H1 (cell line): ENCODE results near the gene CRYBG1.

ENCODE experiments used
- CTCF ChIP-seq, 3 experiments: IDR thresholded peaks; 1 replicate in 2 of 3; 2 replicates in 1 of 3; pipeline versions ENCODE4 v1.5.1 to v1.6.1; 2011; ENCODE audit warnings: low read length in 3 of 3, mild to moderate bottlenecking in 3 of 3, inconsistent platforms in 2 of 3, low read depth in 1 of 3, moderate library complexity in 1 of 3; ENCODE audit not compliant: insufficient read depth in 1 of 3; ENCODE audit errors: control extremely low read depth in 1 of 3
- EP300 ChIP-seq, 2 experiments: IDR thresholded peaks; 1 replicate in 1 of 2; 2 replicates in 1 of 2; pipeline ENCODE4 v1.6.1; 2011 to 2012; ENCODE audit warnings: low read depth in 2 of 2, low read length in 2 of 2, mild to moderate bottlenecking in 2 of 2, borderline replicate concordance in 1 of 2, inconsistent platforms in 1 of 2, moderate library complexity in 1 of 2
- EZH2 ChIP-seq: fragments of 200-600 bp; sonication (generic); IDR thresholded peaks from 2 replicates; pipeline ENCODE4 v1.7.1; 2012; ENCODE audit warnings: low read depth, mild to moderate bottlenecking, moderate library complexity, low read length, inconsistent platforms; ENCODE audit not compliant: severe bottlenecking
- HDAC6 ChIP-seq: IDR thresholded peaks from one replicate; pipeline ENCODE4 v1.7.1; 2012; ENCODE audit warnings: low read depth, mild to moderate bottlenecking, inconsistent platforms, low read length, moderate library complexity
- KDM5A ChIP-seq: fragments of 200-600 bp; IDR thresholded peaks from 2 replicates; pipeline ENCODE4 v1.7.1; 2012; ENCODE audit warnings: mild to moderate bottlenecking, low read length, inconsistent platforms, mixed read lengths
- MAX ChIP-seq: IDR thresholded peaks from 2 replicates; pipeline ENCODE4 v1.6.1; 2012; ENCODE audit warnings: inconsistent platforms
- POLR2A ChIP-seq, 2 experiments: IDR thresholded peaks; 1 replicate in 1 of 2; 2 replicates in 1 of 2; pipeline ENCODE4 v1.6.1; 2011; ENCODE audit warnings: low read depth in 2 of 2, low read length in 2 of 2, mild to moderate bottlenecking in 2 of 2; ENCODE audit errors: control extremely low read depth in 1 of 2
- SAP30 ChIP-seq: fragments of 300-600 bp; sonication (generic); IDR thresholded peaks from 2 replicates; pipeline ENCODE4 v1.7.1; 2012; ENCODE audit warnings: low read length, moderate library complexity, mild to moderate bottlenecking, inconsistent platforms; ENCODE audit not compliant: insufficient read depth, insufficient replicate concordance
- SIRT6 ChIP-seq: IDR thresholded peaks from one replicate; pipeline ENCODE4 v1.7.1; 2012; ENCODE audit warnings: low read length, inconsistent platforms
- TAF1 ChIP-seq: IDR thresholded peaks from 2 replicates; pipeline ENCODE4 v1.6.1; 2011; ENCODE audit warnings: mild to moderate bottlenecking, low read depth, low read length
- YY1 ChIP-seq: IDR thresholded peaks from 2 replicates; pipeline ENCODE4 v1.6.1; 2011; ENCODE audit warnings: low read depth, mild to moderate bottlenecking, low read length

- TF ChIP-seq SIRT6: no peak
- no peak for TF ChIP-seq MAX
- TF ChIP-seq HDAC6: no peak
- no peak for TF ChIP-seq EP300 (IDR thresholded peaks at IDR 0.05; ENCODE audit: borderline replicate concordance in 1 of 2, low read depth in 2 of 2, low read length in 2 of 2)
- no peak for TF ChIP-seq TAF1
- TF ChIP-seq CTCF (IDR thresholded peaks at IDR 0.05; ENCODE audit: control extremely low read depth in 1 of 3, insufficient read depth in 1 of 3, low read depth in 1 of 3, low read length in 3 of 3): no peak
- no peak for TF ChIP-seq POLR2A (IDR thresholded peaks at IDR 0.05; ENCODE audit: control extremely low read depth in 1 of 2, low read depth in 2 of 2, low read length in 2 of 2)
- TF ChIP-seq EZH2: no peak
- TF ChIP-seq YY1: no peak
- no peak for TF ChIP-seq SAP30
- TF ChIP-seq KDM5A: no peak
Measured at GRCh38 chr6:106514583-106514885, 154.0 kb downstream of the CRYBG1 start.
